Lower leg skin (tissue), 3 donors: ENCODE measurements around the gene MPZL1.

ENCODE experiments used
- POLR2A ChIP-seq, 2 donors: fragments of 450-650 bp; IDR thresholded peaks; one replicate each; pipeline ENCODE4 v1.6.1; 2016 to 2017; ENCODE audit warnings: antibody characterized with exemption in 2 of 2, mild to moderate bottlenecking in 1 of 2, moderate library complexity in 1 of 2
- TF ChIP-seq, protein P1 (sequence below), 3 donors: fragments of 450-650 bp; IDR thresholded peaks; one replicate each; pipeline ENCODE4 v1.5.1; 2016; ENCODE audit warnings: antibody characterized with exemption in 3 of 3, mild to moderate bottlenecking in 3 of 3, moderate library complexity in 2 of 3

DNA sequence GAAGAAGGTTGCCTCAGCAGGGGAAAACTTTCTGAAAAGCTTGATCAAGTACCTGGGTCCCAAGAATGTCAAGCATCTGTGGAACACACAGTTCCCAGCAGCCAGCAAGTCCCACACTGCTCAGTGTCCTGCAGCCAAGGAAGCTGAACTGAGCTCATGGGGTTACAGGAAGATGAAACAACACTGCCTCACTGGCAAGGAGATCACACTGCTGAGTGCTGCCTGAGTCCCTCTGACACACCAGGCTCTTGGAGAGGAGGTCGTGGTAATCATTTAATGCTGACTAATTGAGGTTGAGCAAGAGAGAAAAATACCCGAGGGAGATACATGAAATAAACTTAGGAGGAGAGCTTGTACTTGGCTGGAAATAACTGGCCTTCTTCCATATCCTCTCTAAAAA, 75.2 kb downstream of the MPZL1 start:
- TF ChIP-seq, protein P1, sequence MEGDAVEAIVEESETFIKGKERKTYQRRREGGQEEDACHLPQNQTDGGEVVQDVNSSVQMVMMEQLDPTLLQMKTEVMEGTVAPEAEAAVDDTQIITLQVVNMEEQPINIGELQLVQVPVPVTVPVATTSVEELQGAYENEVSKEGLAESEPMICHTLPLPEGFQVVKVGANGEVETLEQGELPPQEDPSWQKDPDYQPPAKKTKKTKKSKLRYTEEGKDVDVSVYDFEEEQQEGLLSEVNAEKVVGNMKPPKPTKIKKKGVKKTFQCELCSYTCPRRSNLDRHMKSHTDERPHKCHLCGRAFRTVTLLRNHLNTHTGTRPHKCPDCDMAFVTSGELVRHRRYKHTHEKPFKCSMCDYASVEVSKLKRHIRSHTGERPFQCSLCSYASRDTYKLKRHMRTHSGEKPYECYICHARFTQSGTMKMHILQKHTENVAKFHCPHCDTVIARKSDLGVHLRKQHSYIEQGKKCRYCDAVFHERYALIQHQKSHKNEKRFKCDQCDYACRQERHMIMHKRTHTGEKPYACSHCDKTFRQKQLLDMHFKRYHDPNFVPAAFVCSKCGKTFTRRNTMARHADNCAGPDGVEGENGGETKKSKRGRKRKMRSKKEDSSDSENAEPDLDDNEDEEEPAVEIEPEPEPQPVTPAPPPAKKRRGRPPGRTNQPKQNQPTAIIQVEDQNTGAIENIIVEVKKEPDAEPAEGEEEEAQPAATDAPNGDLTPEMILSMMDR (IDR thresholded peaks at IDR 0.05), result no peak
- TF ChIP-seq POLR2A (IDR thresholded peaks at IDR 0.05), result no peak
